Endothelial cell (in vitro differentiated cells): ENCODE measurements around the gene RALGPS1. TPM values are rescaled to one million over a fixed set of nuclear protein-coding genes. Genes with fewer than 3 reads are reported as not detected.
"Not testable (repeated sequence)": the region's sequence is repeated elsewhere in the genome, so short reads cannot be mapped to it uniquely, and the experiment has no call there.

Experiments used
- DNase-seq: peaks from one replicate; pipeline ENCODE4 v3.0.0; 2021; ENCODE audit warnings: low spot score
- H3K27ac Mint-ChIP-seq: one replicate; pipeline ENCODE4 v1.8.0; 2021; ENCODE audit warnings: mixed read lengths, inconsistent platforms; ENCODE audit not compliant: unreplicated experiment
- H3K27me3 Mint-ChIP-seq: one replicate; pipeline ENCODE4 v1.8.0; 2021; ENCODE audit warnings: mild to moderate bottlenecking, moderate library complexity, mixed read lengths, inconsistent platforms; ENCODE audit not compliant: unreplicated experiment
- H3K36me3 Mint-ChIP-seq: one replicate; pipeline ENCODE4 v1.8.0; 2021; ENCODE audit warnings: mild to moderate bottlenecking, low read depth, mixed read lengths, inconsistent platforms; ENCODE audit not compliant: unreplicated experiment
- H3K4me1 Mint-ChIP-seq: one replicate; pipeline ENCODE4 v1.8.0; 2021; ENCODE audit warnings: mild to moderate bottlenecking, mixed read lengths, inconsistent platforms; ENCODE audit not compliant: unreplicated experiment
- H3K4me3 Mint-ChIP-seq: one replicate; pipeline ENCODE4 v1.8.0; 2021; ENCODE audit warnings: mild to moderate bottlenecking, mixed read lengths, inconsistent platforms; ENCODE audit not compliant: unreplicated experiment
- H3K9me3 Mint-ChIP-seq: one replicate; pipeline ENCODE4 v1.8.0; 2021; ENCODE audit warnings: mixed read lengths, inconsistent platforms; ENCODE audit not compliant: unreplicated experiment
- total RNA-seq: library from RNA; stranded (reverse); fragmentation: NEBNext Ultra II Directional; extraction: Animal tissue kit (Norgen Biotek cat#: 25700); gene quantifications from one replicate; pipeline ENCODE4 v1.2.1, GENCODE V29; 2021; ENCODE audit not compliant: unreplicated experiment
- TF ChIP-seq, protein P1 (sequence below): fragments of 200-600 bp; sonication (generic); IDR thresholded peaks from one replicate; pipeline ENCODE4 v1.5.0; 2021; ENCODE audit warnings: antibody characterized with exemption; ENCODE audit not compliant: unreplicated experiment

Gene RALGPS1
- total RNA-seq, 1 donor from 2014 or later = 6.4 TPM

DNA sequence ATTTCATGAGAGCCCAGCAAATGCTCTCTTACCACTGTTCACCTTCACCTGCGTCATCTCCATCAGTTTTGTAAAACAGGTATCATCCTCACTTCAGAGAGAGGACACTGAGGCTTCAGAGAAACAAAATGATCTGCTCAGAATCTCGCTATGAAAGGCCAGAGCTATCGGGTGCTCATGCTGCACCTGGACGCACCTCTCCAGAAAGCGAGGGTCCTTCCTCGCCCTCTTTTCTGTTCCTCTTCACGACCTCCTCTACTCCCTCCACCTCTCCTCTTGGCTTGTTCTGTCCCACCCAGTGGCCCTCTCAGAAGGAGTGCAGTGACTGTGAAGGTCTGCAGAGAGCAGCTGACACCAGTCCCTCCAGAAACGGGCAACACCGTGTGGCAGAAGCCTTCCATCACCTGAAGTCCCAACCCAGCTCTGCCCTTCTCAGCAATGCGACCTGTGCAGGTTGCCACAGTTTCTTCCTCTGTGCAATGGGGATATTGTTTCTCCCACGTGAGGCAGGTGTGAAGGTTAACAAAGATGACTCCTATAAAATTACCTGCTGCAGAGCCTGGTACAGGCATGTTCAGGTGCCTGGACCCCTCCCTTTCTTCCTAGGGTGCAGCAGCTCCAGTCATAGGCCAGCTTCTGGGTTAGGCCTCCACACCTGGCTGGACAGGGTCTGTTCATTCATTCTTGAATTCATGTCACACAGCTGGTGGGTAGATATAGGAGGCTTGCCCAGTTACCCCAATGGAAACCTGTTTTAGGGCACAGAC lies 253.2 kb downstream of the RALGPS1 start:
- peaks cover 4% of the 10 kb centered on the region for H3K36me3 Mint-ChIP-seq
- no peak for DNase-seq
- no peak overlapping the region for H3K4me3 Mint-ChIP-seq
- H3K9me3 Mint-ChIP-seq = no peaks in the 10 kb centered on the region
- peaks cover 14% of the 10 kb centered on the region for H3K4me1 Mint-ChIP-seq
- TF ChIP-seq, protein P1, sequence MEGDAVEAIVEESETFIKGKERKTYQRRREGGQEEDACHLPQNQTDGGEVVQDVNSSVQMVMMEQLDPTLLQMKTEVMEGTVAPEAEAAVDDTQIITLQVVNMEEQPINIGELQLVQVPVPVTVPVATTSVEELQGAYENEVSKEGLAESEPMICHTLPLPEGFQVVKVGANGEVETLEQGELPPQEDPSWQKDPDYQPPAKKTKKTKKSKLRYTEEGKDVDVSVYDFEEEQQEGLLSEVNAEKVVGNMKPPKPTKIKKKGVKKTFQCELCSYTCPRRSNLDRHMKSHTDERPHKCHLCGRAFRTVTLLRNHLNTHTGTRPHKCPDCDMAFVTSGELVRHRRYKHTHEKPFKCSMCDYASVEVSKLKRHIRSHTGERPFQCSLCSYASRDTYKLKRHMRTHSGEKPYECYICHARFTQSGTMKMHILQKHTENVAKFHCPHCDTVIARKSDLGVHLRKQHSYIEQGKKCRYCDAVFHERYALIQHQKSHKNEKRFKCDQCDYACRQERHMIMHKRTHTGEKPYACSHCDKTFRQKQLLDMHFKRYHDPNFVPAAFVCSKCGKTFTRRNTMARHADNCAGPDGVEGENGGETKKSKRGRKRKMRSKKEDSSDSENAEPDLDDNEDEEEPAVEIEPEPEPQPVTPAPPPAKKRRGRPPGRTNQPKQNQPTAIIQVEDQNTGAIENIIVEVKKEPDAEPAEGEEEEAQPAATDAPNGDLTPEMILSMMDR = no peak
- H3K27ac Mint-ChIP-seq = no peak overlapping the region
- peaks cover 4% of the 10 kb centered on the region for H3K27me3 Mint-ChIP-seq

DNA sequence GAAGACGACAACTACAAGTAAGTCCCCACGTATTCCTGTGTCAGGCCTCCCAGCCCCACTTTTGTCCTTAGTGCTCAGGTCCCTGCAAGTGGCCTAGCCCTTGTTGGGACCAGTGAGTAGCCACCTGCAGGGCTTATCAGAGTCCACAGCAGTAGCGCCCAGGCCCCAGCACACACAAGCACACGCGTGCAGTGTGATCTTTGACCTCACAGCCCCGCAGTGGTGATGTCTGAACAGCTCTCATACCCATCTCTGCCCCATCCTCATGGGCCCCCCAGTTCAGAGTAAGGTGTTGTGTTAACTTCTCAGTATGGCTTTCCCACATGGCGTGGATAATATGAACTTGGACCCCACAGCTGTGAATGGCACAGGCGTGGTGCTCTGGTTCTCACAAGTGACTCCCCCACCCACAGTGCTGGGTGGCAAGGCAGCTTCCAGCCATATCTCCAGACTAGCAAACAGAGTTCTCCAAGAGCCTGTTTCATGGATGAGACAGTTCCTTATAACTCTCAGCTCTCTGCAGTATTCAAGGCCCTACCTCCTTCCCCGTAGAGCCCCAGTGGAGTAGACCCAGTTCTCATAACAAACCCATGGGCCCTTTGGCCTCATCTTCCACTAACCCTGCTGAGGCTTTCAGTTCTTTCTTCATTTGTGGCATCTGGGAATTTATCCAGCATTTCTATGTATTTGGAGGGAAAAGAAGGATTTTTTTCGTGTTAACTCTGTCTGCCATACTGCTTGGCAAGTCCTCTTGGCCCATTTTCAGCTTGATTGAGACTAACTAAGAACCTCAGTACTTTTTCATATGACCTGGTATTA lies 254.4 kb downstream of the RALGPS1 start:
- H3K36me3 Mint-ChIP-seq = peaks cover 4% of the 10 kb centered on the region
- no peak overlapping the region for H3K27ac Mint-ChIP-seq
- peaks cover 4% of the 10 kb centered on the region for H3K27me3 Mint-ChIP-seq
- H3K4me1 Mint-ChIP-seq = peaks cover 4% of the 10 kb centered on the region
- H3K9me3 Mint-ChIP-seq = no peaks in the 10 kb centered on the region
- DNase-seq = no peak
- H3K4me3 Mint-ChIP-seq = no peak overlapping the region
- TF ChIP-seq, protein P1 = no peak

DNA sequence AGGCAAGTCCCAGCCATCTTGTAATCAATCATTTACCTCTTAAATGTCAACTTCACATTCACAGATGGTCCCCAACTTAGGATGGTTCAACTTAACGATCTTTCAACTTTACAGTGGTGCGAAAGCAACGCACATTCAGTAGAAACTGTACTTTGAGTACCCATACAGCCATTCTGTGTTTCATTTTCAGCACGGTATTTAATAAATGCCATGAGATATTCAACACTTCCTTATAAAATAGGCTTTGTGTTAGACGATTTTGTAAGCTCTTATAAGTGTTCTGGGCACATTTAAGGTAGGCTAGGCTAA lies 254.9 kb downstream of the RALGPS1 start:
- Mint-ChIP-seq H3K9me3 (no peaks in the 10 kb centered on the region), H3K4me1 (peaks cover 7% of the 10 kb centered on the region), H3K4me3 (no peak overlapping the region), H3K27me3 (peaks cover 4% of the 10 kb centered on the region), H3K36me3 (peaks cover 4% of the 10 kb centered on the region), H3K27ac (no peak overlapping the region)
- no peak for DNase-seq
- TF ChIP-seq, protein P1 = no peak

DNA sequence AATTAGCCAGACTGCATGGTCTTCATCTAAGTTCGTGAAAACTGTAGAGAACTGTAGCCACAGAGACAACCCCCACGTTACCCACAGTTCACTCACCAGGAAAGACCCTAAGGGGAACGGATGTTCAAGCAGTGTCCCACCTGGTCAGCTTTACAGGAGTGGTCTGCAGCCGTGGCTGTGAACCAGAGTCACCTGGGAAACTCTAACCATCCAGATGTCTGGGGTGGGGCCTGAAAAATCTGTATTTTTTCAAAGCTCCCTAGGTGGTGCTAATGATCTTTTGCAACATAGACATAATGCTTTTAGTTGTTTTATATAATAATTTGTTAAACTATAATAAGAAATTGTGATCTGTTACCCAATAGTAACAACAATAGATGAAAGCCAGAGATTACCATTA lies 255.5 kb downstream of the RALGPS1 start:
- DNase-seq = no peak
- H3K27ac Mint-ChIP-seq = no peak overlapping the region
- peaks cover 4% of the 10 kb centered on the region for H3K27me3 Mint-ChIP-seq
- peaks cover 5% of the 10 kb centered on the region for H3K4me1 Mint-ChIP-seq
- H3K36me3 Mint-ChIP-seq = peaks cover 4% of the 10 kb centered on the region
- no peak overlapping the region for H3K4me3 Mint-ChIP-seq
- TF ChIP-seq, protein P1 = no peak
- H3K9me3 Mint-ChIP-seq = no peaks in the 10 kb centered on the region

DNA sequence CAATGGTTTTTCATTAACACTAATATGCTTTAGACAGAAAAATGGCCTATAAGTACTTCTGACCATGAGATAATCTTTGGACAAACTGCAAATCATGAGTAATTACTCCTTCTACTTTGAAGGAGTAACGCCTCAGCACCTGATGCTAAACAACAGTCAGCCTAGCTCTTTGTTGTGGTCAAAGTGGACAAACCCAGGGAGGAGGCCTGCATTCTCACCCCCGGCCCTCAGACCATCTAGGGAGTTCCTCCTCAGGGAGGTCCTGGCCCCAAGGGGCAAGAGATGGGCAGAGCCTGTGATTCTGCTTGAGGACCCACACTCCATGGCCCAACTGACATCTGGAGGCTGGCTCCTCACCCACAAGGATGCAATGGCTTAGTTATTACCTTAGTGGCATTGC lies 256.1 kb downstream of the RALGPS1 start:
- H3K27ac Mint-ChIP-seq = no peak overlapping the region
- no peak for DNase-seq
- peaks cover 4% of the 10 kb centered on the region for H3K36me3 Mint-ChIP-seq
- no peak overlapping the region for H3K4me3 Mint-ChIP-seq
- peaks cover 7% of the 10 kb centered on the region for H3K4me1 Mint-ChIP-seq
- no peaks in the 10 kb centered on the region for H3K9me3 Mint-ChIP-seq
- TF ChIP-seq, protein P1 = no peak
- peaks cover 4% of the 10 kb centered on the region for H3K27me3 Mint-ChIP-seq

DNA sequence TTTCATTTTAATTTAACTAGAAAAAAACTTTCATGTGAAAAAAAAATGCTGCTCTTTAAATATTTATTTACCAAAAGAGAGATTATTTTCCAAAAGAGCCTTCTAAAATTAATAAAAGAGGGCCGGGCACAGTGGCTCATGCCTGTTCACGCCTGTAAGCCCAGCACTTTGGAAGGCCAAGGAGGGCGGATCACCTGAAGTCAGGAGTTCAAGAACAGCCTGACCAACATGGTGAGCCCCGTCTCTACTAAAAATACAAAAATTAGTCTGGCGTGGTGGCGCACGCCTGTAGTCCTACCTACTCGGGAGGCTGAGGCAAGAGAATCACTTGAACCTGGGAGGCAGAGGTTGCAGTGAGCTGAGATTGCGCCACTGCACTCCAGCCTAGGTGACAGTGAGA lies 256.8 kb downstream of the RALGPS1 start:
- not testable (repeated sequence) for H3K27ac Mint-ChIP-seq, H3K4me3 Mint-ChIP-seq, H3K4me1 Mint-ChIP-seq, H3K36me3 Mint-ChIP-seq, DNase-seq, H3K27me3 Mint-ChIP-seq, H3K9me3 Mint-ChIP-seq
